HCT116 (cell line): ENCODE results near the gene NRCAM. TPM values are rescaled to one million over a fixed set of nuclear protein-coding genes. Genes with fewer than 3 reads are reported as not detected.

Source experiments
- ATAC-seq: fragments of 200-7000 bp; cut with Tn5 transposase; 2 replicates; pipeline ENCODE4 v1.9.1; 2020; ENCODE audit warnings: mild to moderate bottlenecking, moderate library complexity
- BruUV-seq: library from RNA; stranded (reverse); fragments of 400-500 nt; replicated peaks from 2 replicates; lab custom pipeline; 2021; lab: Mats Ljungman, UMichigan
- CTCF ChIA-PET: fragments of 300-600 bp; sonication (Branson Sonifier 250); formaldehyde crosslinking; loops from one replicate; lab custom pipeline; 2021; ENCODE audit warnings: antibody characterized with exemption; lab: Charles Lee
- POLR2A ChIA-PET: fragments of 300-600, 350-600 bp; sonication (Branson Sonifier 250); formaldehyde crosslinking; loops from one replicate; lab custom pipeline; 2021; ENCODE audit warnings: antibody characterized with exemption; lab: Charles Lee
- RAD21 ChIA-PET, 2 experiments: fragments of 300-600 bp; sonication (Branson Sonifier 250); formaldehyde crosslinking; loops; one replicate each; lab custom pipeline; 2023; ENCODE audit warnings: low total read pairs in 2 of 2; ENCODE audit not compliant: uncharacterized antibody in 2 of 2, unreplicated experiment in 2 of 2, low non-redundant PET in 1 of 2; lab: Charles Lee
- DNase-seq: peaks from one replicate; pipeline ENCODE4 v3.0.0-alpha.2; 2010; ENCODE audit warnings: low read depth, low spot score
- H2AFZ ChIP-seq: fragments of 200-600 bp; shearing (Covaris generic), sonication (generic); 2 replicates; pipeline ENCODE4 v1.6.1; 2017; ENCODE audit warnings: low read depth, mixed run types, mixed read lengths, antibody characterized with exemption, low read length; ENCODE audit not compliant: poor library complexity, severe bottlenecking
- H3K27ac ChIP-seq: 2 replicates; pipeline ENCODE4 v1.5.1; 2012; ENCODE audit warnings: low read depth, low read length
- H3K27me3 ChIP-seq: fragments of 200-600 bp; sonication (generic); 2 replicates; pipeline ENCODE4 v1.6.1; 2016; ENCODE audit warnings: mixed run types, low read length, mixed read lengths; ENCODE audit not compliant: insufficient read depth
- H3K36me3 ChIP-seq, 2 experiments: fragments of 200-500 bp in 1 of 2; fragments of 200-600 bp in 1 of 2; sonication (Bioruptor generic) in 1 of 2; sonication (generic) in 1 of 2; 2 replicates each; pipeline versions ENCODE4 v1.5.1 to v1.6.1; 2014 to 2016; ENCODE audit warnings: low read length in 2 of 2, inconsistent platforms in 1 of 2, mixed read lengths in 1 of 2, mixed run types in 1 of 2; ENCODE audit not compliant: insufficient read depth in 2 of 2, control insufficient read depth in 1 of 2
- H3K4me1 ChIP-seq, 2 experiments: fragments of 200-600 bp in 1 of 2; sonication (generic) in 1 of 2; 2 replicates each; pipeline versions ENCODE4 v1.5.1 to v1.6.1; 2012 to 2017; ENCODE audit warnings: low read length in 2 of 2, inconsistent platforms in 1 of 2, mild to moderate bottlenecking in 1 of 2, mixed read lengths in 1 of 2, mixed run types in 1 of 2, moderate library complexity in 1 of 2; ENCODE audit not compliant: insufficient read depth in 2 of 2, control insufficient read depth in 1 of 2
- H3K4me2 ChIP-seq: fragments of 200-600 bp; sonication (generic); 2 replicates; pipeline ENCODE4 v1.6.1; 2017; ENCODE audit warnings: mixed run types, low read length, mixed read lengths
- H3K4me3 ChIP-seq, 2 experiments: fragments of 200-600 bp in 1 of 2; sonication (generic) in 1 of 2; replicated peaks in 1 of 2; 2 replicates each; pipeline ENCODE4 v1.5.1; 2011 to 2016; ENCODE audit warnings: low read length in 2 of 2, control low read depth in 1 of 2, low read depth in 1 of 2, mild to moderate bottlenecking in 1 of 2, mixed read lengths in 1 of 2, mixed run types in 1 of 2
- H3K79me2 ChIP-seq: fragments of 200-600 bp; sonication (generic); 2 replicates; pipeline ENCODE4 v1.6.1; 2017; ENCODE audit warnings: mild to moderate bottlenecking, mixed run types, low read length, moderate library complexity, mixed read lengths; ENCODE audit not compliant: insufficient read depth
- H3K9ac ChIP-seq: fragments of 200-600 bp; sonication (generic); 2 replicates; pipeline ENCODE4 v1.6.1; 2016; ENCODE audit warnings: low read length, mixed read lengths
- H3K9me2 ChIP-seq: fragments of 200-600 bp; sonication (generic), shearing (Covaris generic); 2 replicates; pipeline ENCODE4 v1.6.1; 2017; ENCODE audit warnings: mixed run types, mild to moderate bottlenecking, moderate library complexity; ENCODE audit not compliant: insufficient read depth
- H3K9me3 ChIP-seq, 2 experiments: fragments of 200-500 bp in 1 of 2; fragments of 200-600 bp in 1 of 2; sonication (Bioruptor generic) in 1 of 2; sonication (generic) in 1 of 2; 2 replicates each; pipeline ENCODE4 v1.6.1; 2014 to 2017; ENCODE audit warnings: low read length in 2 of 2, mixed read lengths in 2 of 2, inconsistent platforms in 1 of 2, low read depth in 1 of 2, mild to moderate bottlenecking in 1 of 2, mixed run types in 1 of 2, moderate library complexity in 1 of 2; ENCODE audit not compliant: control insufficient read depth in 1 of 2, insufficient read depth in 1 of 2
- H4K20me1 ChIP-seq: fragments of 200-600 bp; sonication (generic), shearing (Covaris generic); 2 replicates; pipeline ENCODE4 v1.6.1; 2017; ENCODE audit warnings: mixed run types, mild to moderate bottlenecking, moderate library complexity; ENCODE audit not compliant: insufficient read depth
- CBX3 ChIP-seq: IDR thresholded peaks from 2 replicates; pipeline ENCODE4 v1.6.1; 2012; ENCODE audit warnings: low read depth
- EGR1 ChIP-seq: IDR thresholded peaks from 2 replicates; pipeline ENCODE4 v1.6.1; 2012; ENCODE audit warnings: low read depth
- ELF1 ChIP-seq: IDR thresholded peaks from 2 replicates; pipeline ENCODE4 v1.6.1; 2012; ENCODE audit warnings: low read depth, borderline replicate concordance
- EZH2 ChIP-seq: fragments of 200-600 bp; sonication (generic); IDR thresholded peaks from 2 replicates; pipeline ENCODE4 v1.6.1; 2017; ENCODE audit warnings: antibody characterized with exemption, mixed run types
- EZH2phosphoT487 ChIP-seq: fragments of 200-600 bp; IDR thresholded peaks from 2 replicates; pipeline ENCODE4 v1.6.1; 2018; ENCODE audit warnings: antibody characterized with exemption, borderline replicate concordance
- JUND ChIP-seq: IDR thresholded peaks from 2 replicates; pipeline ENCODE4 v1.6.1; 2012
- POLR2A ChIP-seq: IDR thresholded peaks from 2 replicates; pipeline ENCODE4 v1.7.0; 2011; ENCODE audit warnings: borderline replicate concordance; ENCODE audit not compliant: insufficient read depth, insufficient read length; ENCODE audit errors: extremely low read depth
- POLR2AphosphoS5 ChIP-seq: IDR thresholded peaks from 2 replicates; pipeline ENCODE4 v1.6.1; 2011; ENCODE audit warnings: mild to moderate bottlenecking, low read depth, low read length, moderate library complexity
- SIN3A ChIP-seq: IDR thresholded peaks from 2 replicates; pipeline ENCODE4 v1.6.1; 2012; ENCODE audit warnings: low read depth
- SP1 ChIP-seq: IDR thresholded peaks from 2 replicates; pipeline ENCODE4 v1.6.1; 2012; ENCODE audit warnings: low read depth
- SRF ChIP-seq: IDR thresholded peaks from 2 replicates; pipeline ENCODE4 v1.6.1; 2012; ENCODE audit warnings: low read depth
- YY1 ChIP-seq: IDR thresholded peaks from 2 replicates; pipeline ENCODE4 v1.6.1; 2011; ENCODE audit warnings: low read length, low read depth, moderate library complexity, mild to moderate bottlenecking; ENCODE audit not compliant: insufficient replicate concordance; ENCODE audit errors: extremely low read depth
- ZFX ChIP-seq: fragments of 450-650 bp; IDR thresholded peaks from 2 replicates; pipeline ENCODE4 v1.6.1; 2017
- ZNF274 ChIP-seq: fragments of 200-500 bp; sonication (Bioruptor generic); IDR thresholded peaks from 2 replicates; pipeline ENCODE4 v1.6.1; 2014; ENCODE audit warnings: mild to moderate bottlenecking, low read depth, low read length, inconsistent platforms
- intact Hi-C: fragments of 100-400 bp; cut with micrococcal nuclease; formaldehyde crosslinking; loops from 2 replicates; pipeline ENCODE4 v1.10.0; 2022
- total RNA-seq: library from RNA; stranded (reverse); gene quantifications from one replicate; pipeline ENCODE4 v1.2.1, GENCODE V29; 2021; ENCODE audit not compliant: unreplicated experiment
- TF ChIP-seq, protein P1 (sequence below): IDR thresholded peaks from 2 replicates; pipeline ENCODE4 v1.6.1; 2012
- TF ChIP-seq, protein P2 (sequence below): IDR thresholded peaks from 2 replicates; pipeline ENCODE4 v1.6.1; 2012
- TF ChIP-seq, protein P3 (sequence below): IDR thresholded peaks from 2 replicates; pipeline ENCODE4 v1.6.1; 2011; ENCODE audit warnings: mild to moderate bottlenecking, low read length, moderate library complexity; ENCODE audit not compliant: insufficient replicate concordance; ENCODE audit errors: extremely low read depth

Gene NRCAM
- total RNA-seq, 1 experiment from 2014 or later, result 0.15 TPM

DNA sequence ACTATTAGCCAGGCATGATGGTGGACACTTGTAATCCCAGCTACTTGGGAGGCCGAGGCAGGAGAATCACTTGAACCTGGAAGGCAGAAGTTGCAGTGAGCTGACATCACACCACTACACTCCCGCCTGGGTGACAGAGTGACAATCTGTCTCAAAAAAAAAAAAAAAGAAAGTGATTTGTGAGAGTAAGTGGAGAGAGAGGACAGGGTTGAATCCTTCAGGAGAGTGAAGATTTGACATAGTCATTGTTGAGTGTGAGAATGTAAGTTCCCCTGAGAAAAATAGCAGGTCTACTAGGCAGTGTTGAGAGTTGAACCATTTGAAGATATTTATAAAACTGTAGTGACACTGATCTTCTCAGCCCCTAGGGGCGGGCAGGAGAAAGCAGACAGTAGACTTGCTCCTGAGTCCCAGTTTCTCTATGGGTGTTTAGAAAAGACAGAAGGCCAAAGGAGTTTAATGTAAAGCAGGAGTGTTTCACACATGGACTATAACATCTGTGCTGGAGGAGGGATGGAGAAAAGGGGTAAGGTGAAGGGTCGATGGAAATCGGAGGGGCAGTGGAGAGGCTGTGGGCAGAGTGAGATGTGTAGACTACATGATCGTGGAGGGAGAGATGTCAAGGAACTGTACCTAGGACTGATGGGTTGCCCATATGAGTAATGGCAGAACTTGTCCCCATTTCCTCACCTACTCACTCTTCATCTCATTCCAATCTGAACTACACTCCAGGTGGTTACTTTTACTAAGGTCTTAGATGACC, 312.4 kb downstream of the NRCAM start:
- RAD21 ChIA-PET, result no interaction called here
- Histone ChIP-seq H3K9me2 (no peaks in the 10 kb centered on the region), H3K27ac (no peak overlapping the region)

More for the DNA sequence above, 312.4 kb downstream of the NRCAM start:
- Histone ChIP-seq H3K36me3 (no peaks in the 10 kb centered on the region), H2AFZ (no peak overlapping the region), H3K4me1 (peaks cover 0 to 3% of the 10 kb centered on the region in 2 experiments; a peak in 1 of 4 replicates), H3K9me3 (no peaks in the 10 kb centered on the region), H3K79me2 (no peaks in the 10 kb centered on the region), H3K27me3 (no peaks in the 10 kb centered on the region), H3K4me3 (no peak overlapping the region), H4K20me1 (no peaks in the 10 kb centered on the region), H3K9ac (no peak overlapping the region), H3K4me2 (no peak overlapping the region)
- ChIA-PET POLR2A (no interaction called here), CTCF (interaction anchor here (2.6 kb wide), 1 partner anchor 353 kb away, joined by 14 read pairs; no protein-coding TSS in a partner anchor)
- intact Hi-C loops, result no loop called here
- ATAC-seq (no peak), DNase-seq (no peak)
- TF ChIP-seq POLR2A, result no peak
- TF ChIP-seq SP1, result no peak
- no peak for TF ChIP-seq SIN3A
- TF ChIP-seq, protein P1, sequence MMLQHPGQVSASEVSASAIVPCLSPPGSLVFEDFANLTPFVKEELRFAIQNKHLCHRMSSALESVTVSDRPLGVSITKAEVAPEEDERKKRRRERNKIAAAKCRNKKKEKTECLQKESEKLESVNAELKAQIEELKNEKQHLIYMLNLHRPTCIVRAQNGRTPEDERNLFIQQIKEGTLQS, result no peak
- TF ChIP-seq EGR1, result no peak
- no peak for TF ChIP-seq CBX3
- no peak for TF ChIP-seq ZFX
- TF ChIP-seq, protein P2, sequence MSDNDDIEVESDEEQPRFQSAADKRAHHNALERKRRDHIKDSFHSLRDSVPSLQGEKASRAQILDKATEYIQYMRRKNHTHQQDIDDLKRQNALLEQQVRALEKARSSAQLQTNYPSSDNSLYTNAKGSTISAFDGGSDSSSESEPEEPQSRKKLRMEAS, result no peak
- TF ChIP-seq YY1, result no peak
- TF ChIP-seq ELF1, result no peak
- TF ChIP-seq JUND, result no peak
- TF ChIP-seq EZH2phosphoT487, result no peak
- TF ChIP-seq, protein P3, sequence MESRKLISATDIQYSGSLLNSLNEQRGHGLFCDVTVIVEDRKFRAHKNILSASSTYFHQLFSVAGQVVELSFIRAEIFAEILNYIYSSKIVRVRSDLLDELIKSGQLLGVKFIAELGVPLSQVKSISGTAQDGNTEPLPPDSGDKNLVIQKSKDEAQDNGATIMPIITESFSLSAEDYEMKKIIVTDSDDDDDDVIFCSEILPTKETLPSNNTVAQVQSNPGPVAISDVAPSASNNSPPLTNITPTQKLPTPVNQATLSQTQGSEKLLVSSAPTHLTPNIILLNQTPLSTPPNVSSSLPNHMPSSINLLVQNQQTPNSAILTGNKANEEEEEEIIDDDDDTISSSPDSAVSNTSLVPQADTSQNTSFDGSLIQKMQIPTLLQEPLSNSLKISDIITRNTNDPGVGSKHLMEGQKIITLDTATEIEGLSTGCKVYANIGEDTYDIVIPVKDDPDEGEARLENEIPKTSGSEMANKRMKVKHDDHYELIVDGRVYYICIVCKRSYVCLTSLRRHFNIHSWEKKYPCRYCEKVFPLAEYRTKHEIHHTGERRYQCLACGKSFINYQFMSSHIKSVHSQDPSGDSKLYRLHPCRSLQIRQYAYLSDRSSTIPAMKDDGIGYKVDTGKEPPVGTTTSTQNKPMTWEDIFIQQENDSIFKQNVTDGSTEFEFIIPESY, result no peak
- no peak for TF ChIP-seq POLR2AphosphoS5
- TF ChIP-seq SRF, result no peak
- no peak for TF ChIP-seq ZNF274
- TF ChIP-seq EZH2, result no peak
- BruUV-seq, result no TSS peak
